Stimulated activated CD4-positive, alpha-beta T cell treated with anti-CD3 and anti-CD28 coated beads, Interleukin-15, amount 100 ng/mL, for 48 hours (primary cell): ENCODE results near the gene FSD2.
"Not testable (repeated sequence)": the region's sequence is repeated elsewhere in the genome, so short reads cannot be mapped to it uniquely, and the experiment has no call there.

Experiments
- DNase-seq, 2 donors: peaks; one replicate each; pipeline ENCODE4 v3.0.0-alpha.2; 2020; ENCODE audit warnings: low read depth in 2 of 2

FSD2 gene

DNA sequence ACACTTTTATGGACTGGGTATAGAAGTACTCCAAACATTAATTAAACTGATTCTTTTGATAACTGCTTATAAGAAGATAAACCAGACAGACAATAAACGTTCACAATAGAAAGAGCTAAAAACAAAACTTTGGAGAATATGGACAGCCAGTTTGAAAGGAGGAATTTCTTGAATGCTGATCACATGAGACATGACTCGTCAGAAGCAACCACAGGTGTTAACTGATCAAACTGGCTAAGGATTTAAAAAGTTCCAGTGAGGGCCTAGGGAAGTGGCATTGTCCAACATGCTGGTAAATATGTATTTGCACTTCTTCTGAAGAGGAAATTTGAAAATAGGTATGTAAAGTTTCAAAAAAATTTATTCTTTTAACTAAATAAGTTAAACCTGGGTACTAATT is 66.8 kb downstream of the FSD2 start:
- DNase-seq = no peak

DNA sequence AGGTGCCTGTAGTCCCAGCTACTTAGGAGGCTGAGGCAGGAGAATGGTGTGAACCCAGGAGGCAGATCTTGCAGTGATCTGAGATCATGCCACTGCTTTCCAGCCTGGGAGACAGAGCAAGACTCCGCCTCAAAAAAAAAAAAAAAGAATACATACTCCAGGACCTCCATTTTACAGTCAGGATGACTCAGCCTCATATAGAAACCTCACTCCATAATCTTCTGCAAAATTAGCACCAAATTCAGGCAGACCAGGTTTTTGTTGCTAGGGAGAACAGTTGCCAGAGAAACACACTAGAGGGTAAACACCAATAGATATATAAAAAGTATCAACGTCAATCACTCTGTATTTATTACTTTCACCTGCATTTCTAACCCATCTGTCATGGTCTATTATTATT is 67.9 kb downstream of the FSD2 start:
- DNase-seq = no peak

DNA sequence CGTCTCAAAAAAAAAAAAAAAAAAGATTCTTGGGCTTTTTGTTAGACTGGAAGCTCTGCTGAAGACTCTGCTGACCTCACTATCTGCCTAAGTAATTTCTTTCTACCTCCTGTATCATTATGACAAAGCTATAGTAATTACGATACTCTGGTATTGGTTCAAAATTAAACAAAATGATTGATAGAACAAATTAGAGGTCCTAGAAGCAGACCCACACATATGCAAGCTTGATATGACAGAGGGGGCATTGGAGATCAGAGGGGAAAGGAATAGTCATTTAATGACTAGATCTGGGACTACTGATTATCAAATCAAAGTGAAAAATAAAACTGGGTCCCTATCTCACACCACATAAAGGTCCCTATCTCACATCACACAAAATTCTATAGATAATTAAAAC is 74.3 kb downstream of the FSD2 start:
- no peak for DNase-seq

DNA sequence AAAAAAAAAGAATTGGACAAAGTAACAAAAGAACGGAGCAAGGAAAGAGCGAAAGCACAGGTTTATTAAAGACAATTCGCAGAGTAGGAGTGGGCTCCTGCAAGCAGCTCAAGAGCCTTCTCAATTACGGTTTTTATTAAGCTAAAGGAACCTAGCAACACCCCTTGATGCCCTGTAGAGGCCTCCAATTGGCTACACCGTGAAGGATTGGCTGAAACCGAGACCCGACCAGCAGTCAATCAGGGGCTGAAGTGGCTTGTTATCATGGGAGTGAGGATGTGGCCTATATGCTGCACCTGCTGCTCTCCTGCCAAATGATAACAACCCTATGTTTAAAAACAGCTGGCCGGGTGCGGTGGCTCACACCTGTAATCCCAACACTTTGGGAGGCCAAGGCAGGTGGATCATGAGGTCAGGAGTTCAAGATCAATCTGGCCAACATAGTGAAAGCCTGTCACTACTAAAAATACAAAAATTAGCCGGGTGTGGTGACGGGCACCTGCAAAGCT is 75.8 kb downstream of the FSD2 start:
- DNase-seq = no peak

DNA sequence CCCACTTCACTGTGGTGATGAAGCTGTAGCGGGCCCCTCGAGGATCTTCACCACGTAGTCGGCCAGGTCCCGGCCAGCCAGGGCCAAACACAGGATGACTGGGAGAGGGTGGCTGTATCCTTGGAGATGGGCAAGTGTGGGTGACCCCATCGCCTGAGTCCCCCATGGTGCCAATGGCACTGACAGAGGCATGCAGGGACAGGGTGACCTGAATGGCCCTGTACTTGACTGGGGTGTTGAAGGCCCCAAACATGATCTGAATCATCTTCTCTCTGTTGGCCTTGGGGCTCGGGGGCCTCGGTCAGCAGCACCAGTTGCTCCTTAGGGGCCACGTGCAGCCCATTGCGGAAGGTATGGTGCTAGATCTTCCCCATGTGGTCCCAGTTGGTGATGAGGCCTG is 79.1 kb downstream of the FSD2 start:
- DNase-seq = no peak

DNA sequence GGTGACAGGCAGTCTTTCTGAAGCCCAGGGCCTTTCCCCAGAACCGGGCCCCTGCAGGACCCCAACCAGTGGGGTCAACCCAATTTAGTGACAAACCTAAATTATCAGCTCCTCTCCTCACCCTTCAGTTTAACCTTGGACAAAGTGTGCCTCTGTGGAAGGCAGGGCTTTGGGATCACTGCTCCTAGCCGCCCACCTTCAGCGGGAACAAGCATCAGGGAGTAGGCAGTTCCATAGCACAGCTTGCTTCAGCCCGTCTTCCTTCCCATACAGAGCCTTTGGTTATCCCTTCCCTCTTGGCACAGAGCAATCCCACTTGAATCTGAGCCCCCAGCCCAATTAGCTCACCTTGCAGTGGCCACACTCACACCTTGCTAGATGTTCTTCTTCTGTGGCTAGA is 90.9 kb downstream of the FSD2 start:
- no peak for DNase-seq

DNA sequence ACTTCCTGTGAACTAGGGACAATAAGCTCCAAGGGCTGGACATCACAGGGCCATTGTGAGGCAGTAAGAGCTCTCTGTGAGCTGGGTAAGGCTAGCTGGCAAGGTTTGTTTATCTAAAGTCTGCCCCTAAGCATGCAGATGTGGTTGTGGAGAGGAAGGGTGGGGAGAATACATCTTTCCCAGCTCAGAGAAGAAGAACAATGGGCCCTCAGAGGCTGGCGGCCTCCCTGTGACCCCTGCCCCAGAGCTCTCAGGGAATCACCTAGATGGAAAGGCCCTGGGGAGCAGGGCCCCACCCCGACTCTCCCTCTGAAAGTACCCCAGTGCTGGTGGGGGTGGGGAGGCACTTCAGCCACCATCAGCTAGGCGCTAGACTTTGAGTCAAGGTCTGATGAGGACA is 91.9 kb downstream of the FSD2 start:
- DNase-seq = no peak

DNA sequence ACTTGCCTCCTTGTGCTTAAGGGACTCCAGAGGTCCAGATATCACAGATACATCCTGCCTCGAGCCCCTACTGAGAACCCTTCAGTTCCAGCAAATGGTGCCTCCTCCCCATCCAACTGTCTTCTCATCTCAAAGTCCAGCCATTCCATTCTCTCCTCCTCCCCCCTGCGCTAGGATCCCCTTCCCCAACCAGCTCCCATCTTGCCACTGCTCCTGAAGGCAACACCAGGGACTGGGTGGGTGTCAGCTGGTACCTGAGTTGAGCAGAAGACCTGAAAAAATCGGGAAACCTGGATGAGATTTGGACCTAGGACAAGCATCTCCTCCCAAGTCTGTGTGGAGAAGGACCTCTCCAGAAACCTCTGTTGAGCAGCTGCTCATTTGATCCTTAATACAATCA is 93.8 kb downstream of the FSD2 start:
- no peak for DNase-seq

DNA sequence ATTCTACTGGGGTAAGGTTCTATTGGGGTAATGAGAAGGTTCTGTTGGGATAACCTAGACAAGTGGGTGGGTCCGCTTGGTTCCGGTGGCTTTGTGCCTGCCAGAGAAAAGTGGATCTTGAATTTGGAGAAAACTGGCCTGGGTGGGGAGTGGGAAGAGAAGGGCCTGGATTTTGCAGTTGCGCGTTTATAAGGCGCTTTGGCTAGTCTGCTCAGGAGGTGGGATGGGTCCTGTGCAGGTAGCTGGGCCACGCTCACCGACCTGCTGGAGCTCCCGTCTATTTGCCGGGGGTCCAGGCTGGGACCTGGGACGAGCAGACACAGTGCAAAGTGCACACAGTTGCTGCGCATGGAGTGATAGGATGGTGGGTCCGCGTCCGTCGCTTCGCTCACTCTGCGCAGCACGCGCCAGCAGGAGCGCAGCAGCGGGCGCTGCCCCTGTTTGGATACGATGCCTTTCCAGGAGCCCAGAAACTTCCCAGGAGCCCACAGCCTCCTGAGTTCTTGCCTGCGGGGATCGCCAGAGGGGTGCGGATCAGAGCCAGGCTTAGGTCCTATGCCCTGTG is 94.9 kb downstream of the FSD2 start:
- no peak for DNase-seq

DNA sequence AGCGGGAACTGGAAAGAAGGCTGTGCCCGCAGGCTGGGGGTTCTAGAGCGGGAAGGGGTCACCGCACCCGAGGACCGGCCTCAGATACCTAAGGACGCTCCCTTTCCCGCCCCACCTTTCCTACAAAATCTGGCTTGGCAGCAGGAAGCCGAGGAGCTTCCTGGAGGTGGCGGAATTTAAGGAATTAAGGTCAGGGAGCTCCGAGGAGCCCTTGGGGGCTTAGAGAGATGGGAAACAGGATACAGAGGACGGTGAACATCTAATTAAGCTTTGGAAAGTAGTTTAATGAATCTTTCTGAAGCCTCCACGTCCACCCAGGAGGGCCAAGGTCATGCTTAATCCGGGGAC is 95.7 kb downstream of the FSD2 start:
- no peak for DNase-seq

DNA sequence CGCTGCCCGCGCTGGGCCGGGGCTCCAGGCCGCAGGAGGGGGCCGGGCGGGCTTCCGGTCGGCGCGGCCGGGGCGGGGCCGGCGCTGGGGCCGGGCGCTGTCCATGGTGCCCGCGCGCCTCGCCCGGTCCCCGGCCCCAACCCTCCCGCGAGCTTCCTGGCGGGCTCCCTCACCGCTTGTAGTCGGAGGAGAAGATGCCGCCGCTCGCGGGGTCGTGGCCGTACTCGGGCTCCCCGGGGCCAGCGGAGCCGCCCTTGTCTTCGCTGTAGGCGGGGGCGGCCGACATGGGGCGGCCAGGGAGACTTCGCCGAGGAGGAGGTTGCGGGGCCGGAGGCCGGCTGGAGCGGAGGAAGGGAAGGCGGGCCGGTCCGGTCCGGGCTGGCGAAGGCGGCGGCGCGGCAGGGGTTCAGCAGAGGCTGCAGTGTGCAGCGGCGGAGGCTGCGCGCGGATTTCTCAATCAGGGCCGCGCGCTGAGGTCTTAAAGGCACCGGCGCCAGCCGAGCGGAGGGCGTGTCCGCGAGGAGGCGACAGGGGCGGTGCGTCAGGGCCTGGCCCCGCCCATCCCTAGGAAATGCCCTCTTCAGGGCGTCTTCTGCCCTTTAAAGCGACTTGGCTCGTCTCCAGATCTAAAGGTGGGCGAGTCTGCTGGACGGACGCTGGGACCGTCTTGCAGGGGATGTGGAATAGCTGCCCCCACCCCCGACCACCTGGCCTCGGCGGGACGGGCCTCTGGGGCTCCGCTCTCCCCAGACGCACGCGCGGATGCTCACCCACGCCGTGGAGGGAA is 96.3 kb downstream of the FSD2 start, which contains the start of gene AP3B2:
Gene AP3B2, minus strand, starts transcription at position 455 of the 787 bp plus-strand sequence. Its CDS starts 169 bp downstream, at position 286.
- peak; percentile 46 to 55 for DNase-seq

DNA sequence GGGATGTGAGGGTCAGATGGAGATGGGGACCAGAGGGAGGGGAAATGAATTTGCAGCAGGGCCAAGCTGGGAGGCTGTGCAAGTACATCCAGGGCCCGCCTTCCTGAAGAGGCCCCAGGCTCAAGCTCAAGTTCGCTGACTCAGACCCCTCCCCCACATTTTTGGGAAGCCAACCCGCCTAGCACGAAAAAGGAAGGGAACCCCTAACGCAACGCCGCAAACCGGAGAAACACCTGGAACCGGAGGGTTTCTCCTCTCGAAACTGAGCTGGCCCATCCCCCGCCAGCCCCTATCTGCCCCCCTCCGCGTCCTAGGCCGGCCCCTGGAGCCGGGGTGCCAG is 96.8 kb downstream of the FSD2 start:
- DNase-seq = peak in 1 of 2 donors; percentile 12

DNA sequence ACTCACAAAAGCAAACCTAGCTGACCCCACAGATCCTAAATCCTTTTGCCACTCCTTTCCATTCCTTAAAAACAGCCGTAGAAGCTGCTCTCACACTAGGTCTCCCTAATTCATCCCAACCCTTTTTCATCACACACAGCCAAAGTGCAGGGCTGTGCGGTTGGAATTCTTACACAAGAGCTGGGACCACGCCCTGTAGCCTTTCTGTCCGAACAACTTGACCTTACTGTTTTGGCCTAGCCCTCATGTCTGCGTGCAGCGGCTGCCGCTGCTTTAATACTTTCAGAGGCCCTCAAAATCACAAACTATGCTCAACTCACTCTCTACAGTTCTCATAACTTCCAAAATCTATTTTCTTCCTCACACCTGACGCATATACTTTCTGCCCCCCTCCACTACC is 100.0 kb downstream of the FSD2 start:
- not testable (repeated sequence) for DNase-seq
